ENCODE measurements around the gene RALB. TPM values are rescaled to one million over a fixed set of nuclear protein-coding genes. Genes with fewer than 3 reads are reported as not detected.

The RALB gene
- total RNA-seq = 42.4 TPM
- 10 to 100 TPM; 48.4 to 73.0 (median 59.8) TPM for polyA plus RNA-seq (ENCODE audit: insufficient read depth in 1 of 8, insufficient read length in 8 of 8, low replicate concordance in 1 of 8)
- long read RNA-seq, donor 1, transcript RALB-201 (5 exons, 2,344 nt) = major isoform, 8 of 9 reads
- long read RNA-seq, donor 1, partial matches to known transcripts = 0 of 9 reads
- long read RNA-seq, donor 1, other reads (novel, unspliced or antisense) = 0 of 9 reads
- long read RNA-seq, donor 2, partial matches to known transcripts = 0 of 3 reads
- long read RNA-seq, donor 2, other reads (novel, unspliced or antisense) = 0 of 3 reads
- long read RNA-seq, donor 3, transcript RALB-201 (5 exons, 2,344 nt) = major isoform, 16 of 29 reads
- long read RNA-seq, donor 3, transcript RALB-203 (5 exons, 1,252 nt) = minor isoform, 7 of 29 reads
- long read RNA-seq, donor 3, partial matches to known transcripts = 6 of 29 reads
- long read RNA-seq, donor 3, other reads (novel, unspliced or antisense) = 0 of 29 reads
- long read RNA-seq, donor 4, transcript RALB-201 (5 exons, 2,344 nt) = major isoform, 9 of 13 reads
- long read RNA-seq, donor 4, partial matches to known transcripts = 0 of 13 reads
- long read RNA-seq, donor 4, other reads (novel, unspliced or antisense) = 0 of 13 reads
- long read RNA-seq, donor 5, transcript RALB-203 (5 exons, 1,252 nt) = minor isoform, 17 of 59 reads
- long read RNA-seq, donor 5, transcript RALB-201 (5 exons, 2,344 nt) = major isoform, 22 of 59 reads
- long read RNA-seq, donor 5, partial matches to known transcripts = 20 of 59 reads
- long read RNA-seq, donor 5, other reads (novel, unspliced or antisense) = 0 of 59 reads
- long read RNA-seq, donor 6, transcript RALB-203 (5 exons, 1,252 nt) = minor isoform, 5 of 30 reads
- long read RNA-seq, donor 6, transcript RALB-201 (5 exons, 2,344 nt) = major isoform, 17 of 30 reads
- long read RNA-seq, donor 6, partial matches to known transcripts = 8 of 30 reads
- long read RNA-seq, donor 6, other reads (novel, unspliced or antisense) = 0 of 30 reads
- long read RNA-seq, donor 7, transcript RALB-203 (5 exons, 1,252 nt) = minor isoform, 5 of 33 reads
- long read RNA-seq, donor 7, transcript RALB-201 (5 exons, 2,344 nt) = major isoform, 14 of 33 reads
- long read RNA-seq, donor 7, partial matches to known transcripts = 14 of 33 reads
- long read RNA-seq, donor 7, other reads (novel, unspliced or antisense) = 0 of 33 reads
- long read RNA-seq, donor 8, transcript RALB-203 (5 exons, 1,252 nt) = minor isoform, 5 of 44 reads
- long read RNA-seq, donor 8, transcript RALB-201 (5 exons, 2,344 nt) = major isoform, 10 of 44 reads
- long read RNA-seq, donor 8, partial matches to known transcripts = 29 of 44 reads
- long read RNA-seq, donor 8, other reads (novel, unspliced or antisense) = 0 of 44 reads
- long read RNA-seq, donor 9, transcript RALB-201 (5 exons, 2,344 nt) = major isoform, 11 of 33 reads
- long read RNA-seq, donor 9, partial matches to known transcripts = 19 of 33 reads
- long read RNA-seq, donor 9, other reads (novel, unspliced or antisense) = 0 of 33 reads
- long read RNA-seq, donor 10, transcript RALB-203 (5 exons, 1,252 nt) = minor isoform, 10 of 51 reads
- long read RNA-seq, donor 10, transcript RALB-201 (5 exons, 2,344 nt) = major isoform, 14 of 51 reads
- long read RNA-seq, donor 10, partial matches to known transcripts = 27 of 51 reads
- long read RNA-seq, donor 10, other reads (novel, unspliced or antisense) = 0 of 51 reads
- long read RNA-seq, donor 11, transcript RALB-201 (5 exons, 2,344 nt) = major isoform, 9 of 22 reads
- long read RNA-seq, donor 11, transcript RALB-203 (5 exons, 1,252 nt) = minor isoform, 7 of 22 reads
- long read RNA-seq, donor 11, partial matches to known transcripts = 5 of 22 reads
- long read RNA-seq, donor 11, other reads (novel, unspliced or antisense) = 0 of 22 reads

GRCh38 chr2:120252225-120253020, at the start of gene RALB:
Gene RALB, plus strand, starts transcription at chr2:120252852. Its CDS starts 25,813 bp downstream, at chr2:120278665.
- WGBS (ENCODE audit: insufficient coverage) = under 1% methylated on average over 71 of the region's 71 CpGs
- peak; percentile 100 for DNase-seq
- peaks cover 12% of the 10 kb centered on the region for H3K4me1 ChIP-seq (ENCODE audit: control insufficient read depth, insufficient read depth, low read length)

DNA sequence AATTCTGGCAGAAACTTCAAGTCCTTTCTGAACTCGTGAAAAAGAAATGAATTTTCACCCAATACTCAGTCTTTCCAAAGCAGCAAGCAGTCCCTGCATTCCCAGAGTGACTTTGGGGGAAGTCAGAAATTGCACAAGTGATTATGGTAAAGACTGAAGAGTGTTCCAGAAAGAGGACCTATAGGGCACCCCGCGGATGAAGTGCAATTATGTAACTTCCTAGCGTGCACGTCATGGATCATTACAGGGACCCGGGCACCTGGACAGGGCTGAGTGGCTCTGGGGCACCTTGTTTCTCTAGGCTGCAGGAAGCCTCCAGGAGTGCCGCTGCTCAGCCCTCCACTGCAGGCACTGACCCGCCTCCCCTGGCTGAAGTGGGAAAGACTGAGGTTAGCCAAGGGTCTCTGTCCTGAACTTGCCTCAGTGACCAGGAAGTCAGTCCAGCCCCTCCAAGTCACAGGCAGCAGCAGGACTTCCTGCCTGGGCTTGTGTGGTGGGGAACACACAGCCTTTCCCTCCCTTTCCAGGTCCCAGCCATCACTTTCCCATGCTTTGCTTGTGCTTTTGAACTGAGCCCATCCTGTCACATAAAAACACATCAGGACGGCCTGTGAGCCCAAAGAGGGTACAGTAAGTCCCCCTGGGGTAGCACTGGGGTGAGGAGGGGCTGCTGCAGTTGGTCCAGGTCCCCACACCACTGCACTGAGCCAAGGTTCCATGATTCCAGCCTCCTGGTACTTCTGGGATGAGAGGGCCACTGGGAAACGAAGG, 49.2 kb upstream of the RALB start:
- no peak overlapping the region for H3K4me3 ChIP-seq (ENCODE audit: low read length)
- no peaks in the 10 kb centered on the region for H3K9me3 ChIP-seq (replicated peaks; ENCODE audit: control insufficient read depth, low read depth, low read length)
- H3K36me3 ChIP-seq (ENCODE audit: control insufficient read depth, insufficient read depth, low read length) = no peaks in the 10 kb centered on the region
- DNase-seq = peak; percentile 82
- H3K27me3 ChIP-seq (ENCODE audit: control insufficient read depth, insufficient read depth, low read length) = no peaks in the 10 kb centered on the region
- peaks cover 9% of the 10 kb centered on the region for H3K4me1 ChIP-seq (ENCODE audit: control insufficient read depth, insufficient read depth, low read length)
- WGBS (ENCODE audit: insufficient coverage) = 33% methylated on average over 6 of the region's 10 CpGs
- H3K27ac ChIP-seq (ENCODE audit: low read length) = peak overlapping the region; percentile 13

More at GRCh38 chr2:120252225-120253020, at the start of gene RALB:
- Histone ChIP-seq H3K9me3 (replicated peaks; ENCODE audit: control insufficient read depth, low read depth, low read length) (no peaks in the 10 kb centered on the region), H3K36me3 (ENCODE audit: control insufficient read depth, insufficient read depth, low read length) (peaks cover 4% of the 10 kb centered on the region), H3K27ac (ENCODE audit: low read length) (peak within 1 kb of the TSS; percentile 89), H3K4me3 (ENCODE audit: low read length) (peak within 1 kb of the TSS; percentile 88), H3K27me3 (ENCODE audit: control insufficient read depth, insufficient read depth, low read length) (peaks cover 16% of the 10 kb centered on the region)

DNA sequence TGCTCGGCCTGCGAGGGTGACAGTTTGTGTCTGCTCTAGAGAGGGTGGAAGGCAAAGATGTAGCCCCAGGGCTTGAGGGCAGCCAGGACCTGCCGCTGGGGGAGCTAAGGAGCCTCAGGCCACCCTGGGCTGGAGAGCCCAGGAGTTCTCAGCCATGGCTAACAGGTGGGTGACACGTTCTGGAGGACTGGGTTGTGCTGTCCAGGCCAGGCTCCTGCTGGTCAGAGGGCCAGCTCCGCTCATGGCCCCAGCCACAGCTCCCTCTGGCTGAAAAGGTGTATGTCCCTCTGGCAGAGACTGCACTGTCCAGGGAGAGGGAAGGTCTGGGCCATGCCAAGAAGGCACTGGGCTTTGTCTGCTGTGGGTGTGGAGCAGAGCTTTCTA, 48.6 kb upstream of the RALB start:
- 73% methylated on average over 5 of the region's 5 CpGs for WGBS (ENCODE audit: insufficient coverage)
- H3K27ac ChIP-seq (ENCODE audit: low read length) = no peak overlapping the region
- peaks cover 9% of the 10 kb centered on the region for H3K4me1 ChIP-seq (ENCODE audit: control insufficient read depth, insufficient read depth, low read length)
- no peak for DNase-seq
- H3K36me3 ChIP-seq (ENCODE audit: control insufficient read depth, insufficient read depth, low read length) = no peaks in the 10 kb centered on the region
- no peaks in the 10 kb centered on the region for H3K27me3 ChIP-seq (ENCODE audit: control insufficient read depth, insufficient read depth, low read length)
- no peaks in the 10 kb centered on the region for H3K9me3 ChIP-seq (replicated peaks; ENCODE audit: control insufficient read depth, low read depth, low read length)
- H3K4me3 ChIP-seq (ENCODE audit: low read length) = no peak overlapping the region

GRCh38 chr2:120204417-120204816, 48.2 kb upstream of the RALB start:
- no peak overlapping the region for H3K27ac ChIP-seq (ENCODE audit: low read length)
- H3K36me3 ChIP-seq (ENCODE audit: control insufficient read depth, insufficient read depth, low read length) = no peaks in the 10 kb centered on the region
- H3K4me3 ChIP-seq (ENCODE audit: low read length) = no peak overlapping the region
- H3K27me3 ChIP-seq (ENCODE audit: control insufficient read depth, insufficient read depth, low read length) = no peaks in the 10 kb centered on the region
- no peaks in the 10 kb centered on the region for H3K9me3 ChIP-seq (replicated peaks; ENCODE audit: control insufficient read depth, low read depth, low read length)
- 100% methylated on average over 3 of the region's 3 CpGs for WGBS (ENCODE audit: insufficient coverage)
- peaks cover 9% of the 10 kb centered on the region for H3K4me1 ChIP-seq (ENCODE audit: control insufficient read depth, insufficient read depth, low read length)
- DNase-seq = no peak

GRCh38 chr2:120204945-120205670, 47.5 kb upstream of the RALB start:
- no peak for DNase-seq
- H3K36me3 ChIP-seq (ENCODE audit: control insufficient read depth, insufficient read depth, low read length) = no peaks in the 10 kb centered on the region
- no peaks in the 10 kb centered on the region for H3K27me3 ChIP-seq (ENCODE audit: control insufficient read depth, insufficient read depth, low read length)
- no peak overlapping the region for H3K4me3 ChIP-seq (ENCODE audit: low read length)
- WGBS (ENCODE audit: insufficient coverage) = 95% methylated on average over 7 of the region's 12 CpGs
- H3K27ac ChIP-seq (ENCODE audit: low read length) = no peak overlapping the region
- H3K4me1 ChIP-seq (ENCODE audit: control insufficient read depth, insufficient read depth, low read length) = peaks cover 9% of the 10 kb centered on the region
- no peaks in the 10 kb centered on the region for H3K9me3 ChIP-seq (replicated peaks; ENCODE audit: control insufficient read depth, low read depth, low read length)

GRCh38 chr2:120206022-120206581, 46.5 kb upstream of the RALB start:
- no peak overlapping the region for H3K27ac ChIP-seq (ENCODE audit: low read length)
- WGBS (ENCODE audit: insufficient coverage) = 56% methylated on average over 8 of the region's 8 CpGs
- no peak for DNase-seq

GRCh38 chr2:120208381-120209353, 44.0 kb upstream of the RALB start:
- WGBS (ENCODE audit: insufficient coverage) = 92% methylated on average over 6 of the region's 10 CpGs
- Histone ChIP-seq H3K4me3 (ENCODE audit: low read length) (no peak overlapping the region), H3K27me3 (ENCODE audit: control insufficient read depth, insufficient read depth, low read length) (no peaks in the 10 kb centered on the region), H3K27ac (ENCODE audit: low read length) (no peak overlapping the region), H3K4me1 (ENCODE audit: control insufficient read depth, insufficient read depth, low read length) (peaks cover 7% of the 10 kb centered on the region), H3K36me3 (ENCODE audit: control insufficient read depth, insufficient read depth, low read length) (no peaks in the 10 kb centered on the region), H3K9me3 (replicated peaks; ENCODE audit: control insufficient read depth, low read depth, low read length) (no peaks in the 10 kb centered on the region)
- DNase-seq = no peak

More at GRCh38 chr2:120206022-120206581, 46.5 kb upstream of the RALB start:
- Histone ChIP-seq H3K27me3 (ENCODE audit: control insufficient read depth, insufficient read depth, low read length) (no peaks in the 10 kb centered on the region), H3K9me3 (replicated peaks; ENCODE audit: control insufficient read depth, low read depth, low read length) (no peaks in the 10 kb centered on the region), H3K4me1 (ENCODE audit: control insufficient read depth, insufficient read depth, low read length) (peaks cover 9% of the 10 kb centered on the region), H3K4me3 (ENCODE audit: low read length) (no peak overlapping the region), H3K36me3 (ENCODE audit: control insufficient read depth, insufficient read depth, low read length) (no peaks in the 10 kb centered on the region)

All from muscle of leg (tissue), 16 donors.